HCT116 (cell line): ENCODE results near the gene SH3BGR. TPM values are rescaled to one million over a fixed set of nuclear protein-coding genes. Genes with fewer than 3 reads are reported as not detected.

Experiments
- ATAC-seq: fragments of 200-7000 bp; cut with Tn5 transposase; 2 replicates; pipeline ENCODE4 v1.9.1; 2020; ENCODE audit warnings: mild to moderate bottlenecking, moderate library complexity
- BruUV-seq: library from RNA; stranded (reverse); fragments of 400-500 nt; replicated peaks from 2 replicates; lab custom pipeline; 2021; lab: Mats Ljungman, UMichigan
- CTCF ChIA-PET: fragments of 300-600 bp; sonication (Branson Sonifier 250); formaldehyde crosslinking; loops from one replicate; lab custom pipeline; 2021; ENCODE audit warnings: antibody characterized with exemption; lab: Charles Lee
- POLR2A ChIA-PET: fragments of 300-600, 350-600 bp; sonication (Branson Sonifier 250); formaldehyde crosslinking; loops from one replicate; lab custom pipeline; 2021; ENCODE audit warnings: antibody characterized with exemption; lab: Charles Lee
- RAD21 ChIA-PET, 2 experiments: fragments of 300-600 bp; sonication (Branson Sonifier 250); formaldehyde crosslinking; loops; one replicate each; lab custom pipeline; 2023; ENCODE audit warnings: low total read pairs in 2 of 2; ENCODE audit not compliant: uncharacterized antibody in 2 of 2, unreplicated experiment in 2 of 2, low non-redundant PET in 1 of 2; lab: Charles Lee
- DNase-seq: peaks from one replicate; pipeline ENCODE4 v3.0.0-alpha.2; 2010; ENCODE audit warnings: low read depth, low spot score
- H2AFZ ChIP-seq: fragments of 200-600 bp; shearing (Covaris generic), sonication (generic); 2 replicates; pipeline ENCODE4 v1.6.1; 2017; ENCODE audit warnings: low read depth, mixed run types, mixed read lengths, antibody characterized with exemption, low read length; ENCODE audit not compliant: poor library complexity, severe bottlenecking
- H3K27ac ChIP-seq: 2 replicates; pipeline ENCODE4 v1.5.1; 2012; ENCODE audit warnings: low read depth, low read length
- H3K27me3 ChIP-seq: fragments of 200-600 bp; sonication (generic); 2 replicates; pipeline ENCODE4 v1.6.1; 2016; ENCODE audit warnings: mixed run types, low read length, mixed read lengths; ENCODE audit not compliant: insufficient read depth
- H3K36me3 ChIP-seq, 2 experiments: fragments of 200-500 bp in 1 of 2; fragments of 200-600 bp in 1 of 2; sonication (Bioruptor generic) in 1 of 2; sonication (generic) in 1 of 2; 2 replicates each; pipeline versions ENCODE4 v1.5.1 to v1.6.1; 2014 to 2016; ENCODE audit warnings: low read length in 2 of 2, inconsistent platforms in 1 of 2, mixed read lengths in 1 of 2, mixed run types in 1 of 2; ENCODE audit not compliant: insufficient read depth in 2 of 2, control insufficient read depth in 1 of 2
- H3K4me1 ChIP-seq, 2 experiments: fragments of 200-600 bp in 1 of 2; sonication (generic) in 1 of 2; 2 replicates each; pipeline versions ENCODE4 v1.5.1 to v1.6.1; 2012 to 2017; ENCODE audit warnings: low read length in 2 of 2, inconsistent platforms in 1 of 2, mild to moderate bottlenecking in 1 of 2, mixed read lengths in 1 of 2, mixed run types in 1 of 2, moderate library complexity in 1 of 2; ENCODE audit not compliant: insufficient read depth in 2 of 2, control insufficient read depth in 1 of 2
- H3K4me2 ChIP-seq: fragments of 200-600 bp; sonication (generic); 2 replicates; pipeline ENCODE4 v1.6.1; 2017; ENCODE audit warnings: mixed run types, low read length, mixed read lengths
- H3K4me3 ChIP-seq, 2 experiments: fragments of 200-600 bp in 1 of 2; sonication (generic) in 1 of 2; replicated peaks in 1 of 2; 2 replicates each; pipeline ENCODE4 v1.5.1; 2011 to 2016; ENCODE audit warnings: low read length in 2 of 2, control low read depth in 1 of 2, low read depth in 1 of 2, mild to moderate bottlenecking in 1 of 2, mixed read lengths in 1 of 2, mixed run types in 1 of 2
- H3K79me2 ChIP-seq: fragments of 200-600 bp; sonication (generic); 2 replicates; pipeline ENCODE4 v1.6.1; 2017; ENCODE audit warnings: mild to moderate bottlenecking, mixed run types, low read length, moderate library complexity, mixed read lengths; ENCODE audit not compliant: insufficient read depth
- H3K9ac ChIP-seq: fragments of 200-600 bp; sonication (generic); 2 replicates; pipeline ENCODE4 v1.6.1; 2016; ENCODE audit warnings: low read length, mixed read lengths
- H3K9me2 ChIP-seq: fragments of 200-600 bp; sonication (generic), shearing (Covaris generic); 2 replicates; pipeline ENCODE4 v1.6.1; 2017; ENCODE audit warnings: mixed run types, mild to moderate bottlenecking, moderate library complexity; ENCODE audit not compliant: insufficient read depth
- H3K9me3 ChIP-seq, 2 experiments: fragments of 200-500 bp in 1 of 2; fragments of 200-600 bp in 1 of 2; sonication (Bioruptor generic) in 1 of 2; sonication (generic) in 1 of 2; 2 replicates each; pipeline ENCODE4 v1.6.1; 2014 to 2017; ENCODE audit warnings: low read length in 2 of 2, mixed read lengths in 2 of 2, inconsistent platforms in 1 of 2, low read depth in 1 of 2, mild to moderate bottlenecking in 1 of 2, mixed run types in 1 of 2, moderate library complexity in 1 of 2; ENCODE audit not compliant: control insufficient read depth in 1 of 2, insufficient read depth in 1 of 2
- H4K20me1 ChIP-seq: fragments of 200-600 bp; sonication (generic), shearing (Covaris generic); 2 replicates; pipeline ENCODE4 v1.6.1; 2017; ENCODE audit warnings: mixed run types, mild to moderate bottlenecking, moderate library complexity; ENCODE audit not compliant: insufficient read depth
- ATF3 ChIP-seq: IDR thresholded peaks from 2 replicates; pipeline ENCODE4 v1.6.1; 2012
- EGR1 ChIP-seq: IDR thresholded peaks from 2 replicates; pipeline ENCODE4 v1.6.1; 2012; ENCODE audit warnings: low read depth
- FOSL1 ChIP-seq: IDR thresholded peaks from 2 replicates; pipeline ENCODE4 v1.6.1; 2012; ENCODE audit warnings: low read depth
- JUND ChIP-seq: IDR thresholded peaks from 2 replicates; pipeline ENCODE4 v1.6.1; 2012
- REST ChIP-seq: IDR thresholded peaks from 2 replicates; pipeline ENCODE4 v1.6.1; 2012; ENCODE audit warnings: low read depth
- TCF7L2 ChIP-seq: IDR thresholded peaks from 2 replicates; pipeline ENCODE4 v1.7.0; 2011; ENCODE audit warnings: borderline replicate concordance, inconsistent platforms; ENCODE audit not compliant: insufficient read depth, insufficient read length; ENCODE audit errors: extremely low read depth
- intact Hi-C: fragments of 100-400 bp; cut with micrococcal nuclease; formaldehyde crosslinking; loops from 2 replicates; pipeline ENCODE4 v1.10.0; 2022
- total RNA-seq: library from RNA; stranded (reverse); gene quantifications from one replicate; pipeline ENCODE4 v1.2.1, GENCODE V29; 2021; ENCODE audit not compliant: unreplicated experiment

Gene SH3BGR
- total RNA-seq, 1 experiment from 2014 or later: 4.8 TPM

- CTCF ChIA-PET: interaction anchor here (2.2 kb wide), 1 partner anchor 9 kb away, joined by 7 read pairs; no protein-coding TSS in a partner anchor
- POLR2A ChIA-PET: no interaction called here
- Histone ChIP-seq H3K27ac (no peak overlapping the region), H3K79me2 (no peaks in the 10 kb centered on the region), H3K4me2 (no peak overlapping the region), H3K9me2 (no peaks in the 10 kb centered on the region), H3K4me3 (no peak overlapping the region), H3K27me3 (no peaks in the 10 kb centered on the region; the same call in 1 of the 2 replicates), H3K9ac (no peak overlapping the region), H3K36me3 (no peaks in the 10 kb centered on the region), H3K4me1 (peaks cover 0 to 5% of the 10 kb centered on the region in 2 experiments; a peak in 1 of 4 replicates), H4K20me1 (no peaks in the 10 kb centered on the region), H3K9me3 (no peaks in the 10 kb centered on the region), H2AFZ (no peak overlapping the region)
- DNase-seq (no peak), ATAC-seq (no peak)
- no TSS peak for BruUV-seq
- TF ChIP-seq REST (no peak), FOSL1 (no peak), EGR1 (no peak)
- RAD21 ChIA-PET: no interaction called here
- intact Hi-C loops: no loop called here
These were observed 75.4 kb downstream of the SH3BGR start for GRCh38 chr21:39527067-39527595.

- H3K9ac ChIP-seq: no peak overlapping the region
- no peaks in the 10 kb centered on the region for H3K79me2 ChIP-seq
- H3K9me3 ChIP-seq: no peaks in the 10 kb centered on the region
- no peaks in the 10 kb centered on the region for H3K36me3 ChIP-seq
- no peak overlapping the region for H2AFZ ChIP-seq
- no peak overlapping the region for H3K4me3 ChIP-seq
- CTCF ChIA-PET: interaction anchor here (2.2 kb wide), 1 partner anchor 9 kb away, joined by 7 read pairs; no protein-coding TSS in a partner anchor
- intact Hi-C loops: no loop called here
- H4K20me1 ChIP-seq: no peaks in the 10 kb centered on the region
- H3K27me3 ChIP-seq: no peaks in the 10 kb centered on the region; the same call in 1 of the 2 replicates
- H3K27ac ChIP-seq: no peak overlapping the region
- no peak for ATAC-seq
- BruUV-seq: no TSS peak
- no peaks in the 10 kb centered on the region for H3K9me2 ChIP-seq
- no peak overlapping the region for H3K4me2 ChIP-seq
- H3K4me1 ChIP-seq: peaks cover 0 to 5% of the 10 kb centered on the region in 2 experiments; a peak in 1 of 4 replicates
- POLR2A ChIA-PET: no interaction called here
- no peak for TF ChIP-seq TCF7L2
- no peak for TF ChIP-seq JUND
- TF ChIP-seq ATF3: no peak
- no peak for DNase-seq
- RAD21 ChIA-PET: no interaction called here
These were observed 76.1 kb downstream of the SH3BGR start for GRCh38 chr21:39527664-39528381.
